NT2/D1 (cell line): ENCODE data around the gene EGFR.

Experiments
- SUZ12 ChIP-seq: IDR thresholded peaks from 2 replicates; pipeline ENCODE4 v1.6.1; 2011; ENCODE audit not compliant: insufficient read length, insufficient read depth; ENCODE audit errors: extremely low read depth
- YY1 ChIP-seq: IDR thresholded peaks from 2 replicates; pipeline ENCODE4 v1.6.1; 2011; ENCODE audit not compliant: insufficient read length, insufficient read depth

- TF ChIP-seq SUZ12 (no peak), YY1 (no peak)
Measured at GRCh38 chr7:55191161-55191925, 172.5 kb downstream of the EGFR start.
